Measurements from ENCODE around the gene HNRNPF. TPM values are rescaled to one million over a fixed set of nuclear protein-coding genes. Genes with fewer than 3 reads are reported as not detected.
"Not testable (repeated sequence)": the region's sequence is repeated elsewhere in the genome, so short reads cannot be mapped to it uniquely, and the experiment has no call there.

HNRNPF gene
- total RNA-seq, 2 donors from 2014 or later, result 306 to 483 TPM

- Mint-ChIP-seq H3K36me3 (ENCODE audit: low read depth) (peaks cover 7% of the 10 kb centered on the region), H3K4me3 (peak within 1 kb of the TSS; percentile 97), H3K4me1 (peaks cover 20% of the 10 kb centered on the region), H3K9me3 (no peaks in the 10 kb centered on the region), H3K27ac (peak within 1 kb of the TSS; percentile 98), H3K27me3 (no peaks in the 10 kb centered on the region)
- peak; percentile 97 for ATAC-seq (replicated peaks)
Observed at GRCh38 chr10:43436291-43437140, 27.5 kb upstream of the HNRNPF start, which contains the start of gene ZNF487. ZNF487 (plus strand) TSS chr10:43437111; CDS start chr10:43475814, 38,703 bp downstream.

- Mint-ChIP-seq H3K36me3 (ENCODE audit: low read depth) (peaks cover under 1% of the 10 kb centered on the region), H3K4me1 (peaks cover 4% of the 10 kb centered on the region), H3K27me3 (no peaks in the 10 kb centered on the region), H3K9me3 (no peaks in the 10 kb centered on the region), H3K4me3 (no peak overlapping the region), H3K27ac (peak overlapping the region; percentile 51)
- ATAC-seq (replicated peaks), result no peak
Observed at GRCh38 chr10:43430926-43431663, 22.1 kb upstream of the HNRNPF start.

- Mint-ChIP-seq H3K27me3 (no peaks in the 10 kb centered on the region), H3K36me3 (ENCODE audit: low read depth) (no peaks in the 10 kb centered on the region), H3K27ac (peak overlapping the region; percentile 61), H3K9me3 (no peaks in the 10 kb centered on the region), H3K4me3 (peak overlapping the region; percentile 44), H3K4me1 (no peaks in the 10 kb centered on the region)
- ATAC-seq (replicated peaks), result peak; percentile 74
Observed at GRCh38 chr10:43427166-43427825, 18.3 kb upstream of the HNRNPF start.

- not testable (repeated sequence) for H3K27ac Mint-ChIP-seq; H3K27me3 Mint-ChIP-seq; H3K4me1 Mint-ChIP-seq; H3K9me3 Mint-ChIP-seq; ATAC-seq (replicated peaks); H3K4me3 Mint-ChIP-seq; H3K36me3 Mint-ChIP-seq (ENCODE audit: low read depth)
Observed at GRCh38 chr10:43426476-43426875, 17.5 kb upstream of the HNRNPF start.

GRCh38 chr10:43424416-43424815 lies 15.4 kb upstream of the HNRNPF start:
- H3K27me3 Mint-ChIP-seq, result no peaks in the 10 kb centered on the region
- H3K4me1 Mint-ChIP-seq, result peaks cover 8% of the 10 kb centered on the region
- ATAC-seq (replicated peaks), result no peak
- no peaks in the 10 kb centered on the region for H3K9me3 Mint-ChIP-seq
- no peak overlapping the region for H3K27ac Mint-ChIP-seq
- no peak overlapping the region for H3K4me3 Mint-ChIP-seq
- H3K36me3 Mint-ChIP-seq (ENCODE audit: low read depth), result no peaks in the 10 kb centered on the region

GRCh38 chr10:43421944-43422343 lies 13.0 kb upstream of the HNRNPF start:
- H3K27ac Mint-ChIP-seq, result peak overlapping the region; percentile 94
- not testable (repeated sequence) for ATAC-seq (replicated peaks); H3K9me3 Mint-ChIP-seq; H3K36me3 Mint-ChIP-seq (ENCODE audit: low read depth); H3K4me1 Mint-ChIP-seq; H3K27me3 Mint-ChIP-seq
- H3K4me3 Mint-ChIP-seq, result peak overlapping the region; percentile 95

GRCh38 chr10:43421519-43421918 lies 12.5 kb upstream of the HNRNPF start:
- ATAC-seq (replicated peaks), result no peak
- Mint-ChIP-seq H3K27ac (peak overlapping the region; percentile 94), H3K4me1 (peaks cover 8% of the 10 kb centered on the region), H3K9me3 (no peaks in the 10 kb centered on the region), H3K36me3 (ENCODE audit: low read depth) (no peaks in the 10 kb centered on the region), H3K4me3 (peak overlapping the region; percentile 95), H3K27me3 (no peaks in the 10 kb centered on the region)

GRCh38 chr10:43421201-43421507 lies 12.2 kb upstream of the HNRNPF start:
- Mint-ChIP-seq H3K4me1 (peaks cover 8% of the 10 kb centered on the region), H3K4me3 (peak overlapping the region; percentile 95), H3K9me3 (no peaks in the 10 kb centered on the region), H3K27ac (peak overlapping the region; percentile 94), H3K36me3 (ENCODE audit: low read depth) (no peaks in the 10 kb centered on the region), H3K27me3 (no peaks in the 10 kb centered on the region)
- no peak for ATAC-seq (replicated peaks)

- Mint-ChIP-seq H3K36me3 (ENCODE audit: low read depth) (no peaks in the 10 kb centered on the region), H3K4me1 (peaks cover 8% of the 10 kb centered on the region), H3K27me3 (no peaks in the 10 kb centered on the region), H3K27ac (peak overlapping the region; percentile 94), H3K9me3 (no peaks in the 10 kb centered on the region), H3K4me3 (peak overlapping the region; percentile 95)
- peak; percentile 90 for ATAC-seq (replicated peaks)
Observed at GRCh38 chr10:43420369-43421200, 11.6 kb upstream of the HNRNPF start.

GRCh38 chr10:43419997-43420368 lies 11.0 kb upstream of the HNRNPF start:
- peak overlapping the region; percentile 95 for H3K4me3 Mint-ChIP-seq
- H3K27ac Mint-ChIP-seq, result peak overlapping the region; percentile 94
- no peaks in the 10 kb centered on the region for H3K36me3 Mint-ChIP-seq (ENCODE audit: low read depth)
- no peak for ATAC-seq (replicated peaks)
- H3K4me1 Mint-ChIP-seq, result peaks cover 8% of the 10 kb centered on the region
- H3K9me3 Mint-ChIP-seq, result no peaks in the 10 kb centered on the region
- no peaks in the 10 kb centered on the region for H3K27me3 Mint-ChIP-seq

GRCh38 chr10:43417950-43418768 lies 9.2 kb upstream of the HNRNPF start:
- H3K27me3 Mint-ChIP-seq, result no peaks in the 10 kb centered on the region
- peak; percentile 38 for ATAC-seq (replicated peaks)
- peak overlapping the region; percentile 63 for H3K27ac Mint-ChIP-seq
- H3K4me1 Mint-ChIP-seq, result peaks cover 8% of the 10 kb centered on the region
- no peaks in the 10 kb centered on the region for H3K9me3 Mint-ChIP-seq
- H3K36me3 Mint-ChIP-seq (ENCODE audit: low read depth), result no peaks in the 10 kb centered on the region
- H3K4me3 Mint-ChIP-seq, result peak overlapping the region; percentile 57

- Mint-ChIP-seq H3K4me3 (no peak overlapping the region), H3K27ac (no peak overlapping the region), H3K27me3 (no peaks in the 10 kb centered on the region)
Observed at GRCh38 chr10:43415544-43415943, 6.6 kb upstream of the HNRNPF start.

GRCh38 chr10:43411536-43411935 lies 2.5 kb upstream of the HNRNPF start:
- H3K36me3 Mint-ChIP-seq (ENCODE audit: low read depth), result peaks cover 27% of the 10 kb centered on the region
- H3K9me3 Mint-ChIP-seq, result no peaks in the 10 kb centered on the region
- no peak overlapping the region for H3K27ac Mint-ChIP-seq
- H3K4me3 Mint-ChIP-seq, result no peak overlapping the region
- no peak for ATAC-seq (replicated peaks)
- no peaks in the 10 kb centered on the region for H3K27me3 Mint-ChIP-seq
- no peaks in the 10 kb centered on the region for H3K4me1 Mint-ChIP-seq

More at GRCh38 chr10:43415544-43415943, 6.6 kb upstream of the HNRNPF start:
- Mint-ChIP-seq H3K36me3 (ENCODE audit: low read depth) (no peaks in the 10 kb centered on the region), H3K4me1 (no peaks in the 10 kb centered on the region), H3K9me3 (no peaks in the 10 kb centered on the region)
- ATAC-seq (replicated peaks), result no peak

All from activated T-helper 17 cell treated with anti-CD3 and anti-CD28 coated beads, Interleukin-2, amount 50 U/mL, for 72 hours (primary cell).